ENCODE measurements around the gene ITGB5.

GRCh38 chr3:124812291-124813265 is 74.6 kb downstream of the ITGB5 start:
- TF ChIP-seq CTCF (IDR thresholded peaks at IDR 0.05; ENCODE audit: low read depth, low read length, missing input control) = no peak
- TF ChIP-seq NR2F2 (IDR thresholded peaks at IDR 0.05) = peak; percentile 8
- peak; percentile 95 to 98 for TF ChIP-seq JUND (IDR thresholded peaks at IDR 0.05)
- TF ChIP-seq SP1 (IDR thresholded peaks at IDR 0.05) = peak; percentile 85
- TF ChIP-seq YY1 (IDR thresholded peaks at IDR 0.05) = peak; percentile 51
- peak; percentile 73 to 84 for TF ChIP-seq RXRA (IDR thresholded peaks at IDR 0.05)
- peak; percentile 28 for TF ChIP-seq TAF1 (conservative IDR thresholded peaks at IDR 0.05)
- peak; percentile 92 for TF ChIP-seq ATF3 (IDR thresholded peaks at IDR 0.05)
- TF ChIP-seq RAD21 (IDR thresholded peaks at IDR 0.05) = peak; percentile 56 to 62
- peak; percentile 72 for TF ChIP-seq REST (IDR thresholded peaks at IDR 0.05)
- TF ChIP-seq MAX (IDR thresholded peaks at IDR 0.05) = peak; percentile 61
- TF ChIP-seq HNF4G (IDR thresholded peaks at IDR 0.05) = peak; percentile 58
- TF ChIP-seq ZBTB33 (IDR thresholded peaks at IDR 0.05) = peak; percentile 63

Measured in liver (tissue), 3 donors.